Sigmoid colon (tissue), 4 donors: ENCODE results near the gene TJP2.

Experiments
- CTCF ChIP-seq, 4 experiments: fragments of 450-650 bp in 3 of 4; fragments of 200-600 bp in 1 of 4; IDR thresholded peaks; one replicate each; pipeline ENCODE4 v1.5.1; 2016 to 2019; ENCODE audit warnings: antibody characterized with exemption in 4 of 4, mild to moderate bottlenecking in 3 of 4, moderate library complexity in 2 of 4
- EP300 ChIP-seq, 4 donors: sonication (generic); formaldehyde crosslinking; IDR thresholded peaks; one replicate each; pipeline ENCODE4 v1.6.1; 2017; ENCODE audit warnings: antibody characterized with exemption in 4 of 4
- POLR2A ChIP-seq, 2 donors: fragments of 450-650 bp; IDR thresholded peaks; one replicate each; pipeline ENCODE4 v1.6.1; 2016; ENCODE audit warnings: antibody characterized with exemption in 2 of 2, mild to moderate bottlenecking in 2 of 2, moderate library complexity in 2 of 2
- POLR2AphosphoS5 ChIP-seq, 4 donors: sonication (generic); formaldehyde crosslinking; IDR thresholded peaks; one replicate each; pipeline ENCODE4 v1.6.1; 2017; ENCODE audit warnings: antibody characterized with exemption in 4 of 4

DNA sequence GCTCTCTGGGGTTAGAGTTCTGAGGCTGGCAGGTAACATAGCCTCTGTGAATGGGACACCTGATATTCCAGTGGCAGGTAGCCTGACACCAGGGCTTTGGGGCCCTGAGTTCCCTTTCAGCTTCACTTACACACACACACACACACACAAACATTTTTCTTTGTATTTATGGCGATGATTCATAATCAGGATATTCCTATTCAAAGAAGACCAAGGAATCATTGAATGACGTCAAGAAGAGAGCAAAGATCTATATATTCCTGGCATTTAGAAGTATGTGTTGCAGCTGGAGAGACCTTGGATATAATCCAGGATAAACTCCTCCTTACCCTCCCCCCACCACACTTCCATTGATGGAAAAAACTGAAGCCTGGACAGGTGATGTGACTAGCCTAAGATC lies 143.0 kb downstream of the TJP2 start:
- TF ChIP-seq POLR2A (IDR thresholded peaks at IDR 0.05) (no peak), POLR2AphosphoS5 (IDR thresholded peaks at IDR 0.05) (no peak), EP300 (IDR thresholded peaks at IDR 0.05) (no peak), CTCF (IDR thresholded peaks at IDR 0.05) (no peak)
